Measurements from ENCODE around the gene ARF1.
A peak's percentile ranks its signal among the peaks of the same experiment; 100 is the strongest.

The ARF1 gene

DNA sequence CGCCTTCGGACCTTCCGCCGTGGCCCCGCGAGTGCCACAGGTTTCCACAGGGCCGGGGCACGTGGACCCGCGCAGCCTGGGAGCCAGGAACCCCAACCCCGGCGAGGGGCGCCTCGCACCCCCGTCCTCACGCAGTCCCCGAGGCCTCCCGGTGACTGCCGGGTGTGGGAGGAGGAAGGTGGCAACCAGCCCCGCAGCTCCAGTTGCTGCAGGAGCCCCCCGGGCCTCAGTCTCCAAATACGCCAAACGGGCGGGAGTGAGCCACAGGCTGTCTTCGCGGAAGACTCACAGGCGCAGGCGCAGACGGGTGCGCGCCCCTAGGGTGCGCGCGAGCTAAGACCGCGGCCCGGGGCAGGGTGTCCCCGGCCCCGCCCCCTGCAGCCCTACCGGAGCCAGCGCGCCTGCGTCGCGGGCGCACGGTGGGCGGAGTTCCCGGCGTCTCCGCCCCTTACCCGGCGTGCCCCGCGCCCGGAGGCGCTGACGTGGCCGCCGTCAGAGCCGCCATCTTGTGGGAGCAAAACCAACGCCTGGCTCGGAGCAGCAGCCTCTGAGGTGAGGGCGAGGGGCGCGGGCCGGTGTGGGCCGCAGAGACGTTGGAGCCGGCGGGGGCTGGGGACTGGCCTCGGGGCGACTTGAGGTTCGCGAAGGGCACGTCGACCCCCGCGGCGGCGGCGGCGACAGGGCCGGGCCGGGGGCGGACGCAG is at the start of gene ARF1:
ARF1 (plus strand) TSS at position 495 of the 704 bp plus-strand sequence. CDS start 14,407 bp downstream, outside the sequence.
- peak; percentile 93 for DNase-seq (ENCODE audit: low read depth)

GRCh38 chr1:228033376-228033775 is 49.1 kb upstream of the ARF1 start:
- DNase-seq (ENCODE audit: low read depth), result no peak

GRCh38 chr1:228034954-228035837 is 47.3 kb upstream of the ARF1 start:
- DNase-seq (ENCODE audit: low read depth), result no peak

GRCh38 chr1:228035844-228036243 is 46.7 kb upstream of the ARF1 start:
- DNase-seq (ENCODE audit: low read depth), result no peak

DNA sequence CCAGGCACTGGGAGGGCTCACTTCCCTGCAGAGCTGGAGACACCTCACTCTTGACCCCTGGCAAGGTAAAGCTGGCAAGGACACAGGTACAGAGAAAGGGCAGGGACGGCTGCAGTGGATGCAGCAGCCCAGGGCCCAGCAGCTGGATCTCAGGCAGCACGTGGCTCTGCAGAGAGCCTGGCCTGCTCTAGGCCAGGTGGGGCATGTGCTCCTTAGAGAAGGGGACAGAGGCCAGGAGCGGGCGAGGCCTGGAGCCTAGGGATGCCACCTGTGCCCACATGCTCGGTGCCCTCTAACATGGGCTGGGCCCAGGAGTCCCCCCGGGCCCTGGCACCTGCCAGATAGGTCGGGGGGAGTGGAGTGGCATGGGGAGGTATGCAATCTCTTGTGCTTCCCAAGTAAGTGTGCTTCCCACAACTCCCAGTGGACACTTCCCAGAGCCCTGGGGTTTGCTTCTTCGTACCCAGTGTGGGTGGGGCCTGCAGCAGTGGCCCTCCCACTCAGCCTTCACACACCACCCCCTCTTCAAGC is 45.7 kb upstream of the ARF1 start:
- no peak for DNase-seq (ENCODE audit: low read depth)

- DNase-seq (ENCODE audit: low read depth), result no peak
These were observed 44.8 kb upstream of the ARF1 start for GRCh38 chr1:228037401-228038386.

DNA sequence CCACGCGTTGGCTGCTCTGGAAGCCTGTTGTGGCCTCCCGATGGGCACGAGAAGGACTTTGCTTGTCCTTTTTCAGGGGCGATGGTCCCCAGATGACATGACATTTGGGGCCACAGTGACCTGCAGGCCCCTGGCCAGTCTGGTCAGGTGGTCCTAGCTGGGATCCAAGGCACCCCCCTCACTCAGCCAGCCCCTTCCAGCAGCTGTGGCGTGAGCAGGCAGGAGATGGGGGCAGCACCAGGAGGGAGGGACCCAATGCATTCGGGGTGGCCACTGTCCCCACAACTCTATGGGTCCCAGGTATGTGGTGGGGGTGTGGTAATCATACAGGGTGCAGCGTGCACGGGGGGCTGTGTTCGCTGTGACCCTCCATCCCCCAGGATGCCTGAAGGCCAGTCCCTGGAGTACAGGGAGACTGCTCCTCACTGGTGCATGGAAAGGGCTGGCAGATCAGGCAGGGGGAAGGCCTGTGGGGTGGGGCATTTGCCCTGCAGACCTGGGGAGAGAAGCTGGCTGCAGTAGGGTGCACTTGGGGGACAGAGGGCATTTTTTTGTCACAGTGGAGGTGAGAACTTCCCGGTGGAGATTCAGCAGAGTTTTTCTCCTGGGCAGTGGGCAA is 44.0 kb upstream of the ARF1 start:
- no peak for DNase-seq (ENCODE audit: low read depth)

DNA sequence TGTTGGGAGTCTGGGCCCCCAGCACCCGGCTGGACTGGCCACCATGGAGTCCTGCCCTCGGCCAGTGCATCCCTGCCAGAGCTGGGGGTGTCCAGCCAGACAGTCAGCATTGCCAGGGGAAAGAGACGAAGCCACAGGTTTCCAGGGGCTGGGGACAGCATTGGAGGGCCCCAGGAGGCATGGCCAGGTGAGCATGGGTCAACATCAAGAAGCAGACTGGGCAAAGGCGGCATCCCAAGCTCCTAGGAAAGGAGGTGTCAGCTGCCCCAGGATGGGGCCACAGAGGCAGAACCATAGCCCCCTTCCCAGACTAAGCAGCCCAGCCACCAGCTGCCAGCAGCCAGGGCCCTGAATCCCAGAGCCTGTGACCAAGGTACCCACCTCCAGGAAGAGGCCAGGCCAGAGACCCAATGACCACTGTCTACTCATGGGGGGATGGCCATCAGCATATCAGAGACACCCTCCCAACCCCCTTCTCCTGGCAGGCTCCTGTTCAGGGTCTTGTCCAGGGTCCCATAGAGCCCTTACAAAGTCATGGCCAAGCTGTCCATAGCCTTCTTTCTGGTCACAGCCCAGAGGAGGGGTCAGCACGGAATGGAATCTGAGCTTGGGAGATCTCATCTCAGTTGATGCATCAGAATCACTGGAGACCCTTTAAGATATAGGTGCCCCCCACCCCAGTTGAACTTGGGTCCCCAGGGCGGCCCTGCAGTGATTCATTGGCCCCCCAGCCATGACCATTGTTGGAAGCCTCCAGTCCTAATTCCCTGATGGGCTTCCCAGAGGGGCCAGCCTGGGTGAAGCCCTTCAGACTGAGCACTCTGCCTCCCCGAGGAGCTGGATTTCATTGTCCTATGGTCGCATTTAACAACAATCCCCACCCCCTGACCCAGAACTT is 43.3 kb upstream of the ARF1 start:
- no peak for DNase-seq (ENCODE audit: low read depth)

DNA sequence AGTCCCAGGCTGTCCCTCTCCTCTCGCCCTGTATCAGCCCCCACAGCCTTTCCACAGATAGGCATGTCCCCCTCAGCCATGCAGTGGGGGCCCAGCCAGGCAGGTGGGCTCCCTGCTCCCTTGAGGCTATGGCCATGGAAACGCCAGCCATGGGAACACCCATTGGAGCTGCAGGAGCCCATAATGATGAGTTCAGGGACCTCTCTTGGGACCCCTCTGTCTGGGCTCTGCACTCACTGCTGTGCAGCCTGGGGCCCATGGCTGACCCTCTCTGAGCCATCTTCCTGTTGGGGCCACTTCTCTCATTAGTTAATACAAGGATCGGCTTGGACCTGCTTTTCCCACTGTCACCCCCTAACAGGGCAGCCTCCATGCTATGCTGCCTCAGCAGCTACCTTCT is 42.5 kb upstream of the ARF1 start:
- DNase-seq (ENCODE audit: low read depth), result no peak

DNA sequence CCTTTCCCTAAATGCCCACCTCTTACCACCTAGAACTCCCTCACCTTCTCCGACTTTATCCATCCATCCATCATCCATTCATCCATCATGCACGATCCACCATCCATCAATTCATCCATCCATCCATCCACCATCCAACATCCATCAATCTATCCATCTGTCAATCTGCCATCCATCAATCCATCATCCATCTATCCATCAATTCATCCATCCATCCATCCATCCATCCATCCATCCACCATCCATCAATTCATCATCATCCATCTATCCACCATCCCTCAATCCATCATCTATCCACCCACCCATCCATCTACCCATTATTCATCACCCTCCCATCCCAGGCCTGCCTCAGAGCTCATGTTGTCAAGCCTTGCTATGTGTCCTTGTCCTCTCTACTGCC is 41.2 kb upstream of the ARF1 start:
- DNase-seq (ENCODE audit: low read depth), result no peak

DNA sequence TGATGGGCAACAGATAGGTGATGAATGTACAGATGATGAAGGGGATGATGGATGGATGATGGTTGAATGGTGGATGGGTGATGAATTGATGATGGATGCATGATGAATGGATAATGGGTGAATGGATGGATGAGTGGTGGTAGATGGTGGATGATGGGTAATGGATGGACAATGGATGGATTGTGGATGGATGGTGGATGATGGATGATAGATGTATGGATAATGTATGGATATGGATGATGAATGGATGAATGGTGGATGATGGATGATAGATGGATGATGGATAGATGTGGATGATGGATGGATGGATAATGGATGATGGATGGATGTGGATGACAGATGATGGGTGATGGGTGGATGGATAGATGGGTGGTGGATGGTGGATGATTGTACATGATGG is 40.0 kb upstream of the ARF1 start:
- no peak for DNase-seq (ENCODE audit: low read depth)

- no peak for DNase-seq (ENCODE audit: low read depth)
These were observed 39.1 kb upstream of the ARF1 start for GRCh38 chr1:228043281-228043848.

- no peak for DNase-seq (ENCODE audit: low read depth)
These were observed 37.5 kb upstream of the ARF1 start for GRCh38 chr1:228044961-228045360.

DNA sequence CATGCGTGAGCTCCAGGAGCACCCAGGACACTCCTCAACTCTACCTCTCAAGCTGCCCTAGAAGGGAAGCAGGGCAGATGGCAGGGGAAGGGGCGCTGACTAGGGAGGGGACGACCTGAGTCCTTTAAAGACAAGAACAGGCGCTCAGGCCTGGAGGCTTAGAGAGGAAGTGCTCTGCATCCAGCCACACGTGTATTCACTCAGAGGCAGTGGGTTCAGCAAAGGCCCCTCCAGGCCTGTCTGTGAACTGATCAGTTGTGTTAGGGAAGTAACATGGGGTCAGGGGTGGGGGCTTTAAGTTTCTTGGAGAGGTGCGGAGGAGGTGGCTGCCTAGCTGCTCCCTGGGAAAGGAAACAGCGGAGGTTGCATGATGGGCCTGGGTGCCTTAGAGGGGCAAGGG is 37.1 kb upstream of the ARF1 start:
- no peak for DNase-seq (ENCODE audit: low read depth)

DNA sequence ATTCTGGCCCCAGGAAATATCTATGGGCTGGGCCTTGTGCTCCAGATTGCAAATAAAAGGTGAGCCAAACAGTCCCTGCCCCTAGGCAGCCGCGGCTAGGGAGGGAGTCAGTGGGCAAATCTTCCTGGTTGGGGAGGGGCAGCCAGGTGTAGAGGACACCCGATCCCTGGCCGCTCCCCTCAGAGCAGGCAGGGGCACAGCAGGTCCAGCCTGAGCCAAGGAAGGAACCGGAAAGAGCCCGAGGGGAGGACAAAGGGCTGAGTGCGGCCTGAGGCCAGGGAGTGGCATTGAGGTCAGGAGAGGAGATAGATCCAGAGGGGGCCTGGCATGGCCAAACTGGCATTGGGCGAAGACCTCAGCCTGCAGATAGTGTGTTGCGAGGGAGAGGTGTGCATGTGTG is 36.6 kb upstream of the ARF1 start:
- DNase-seq (ENCODE audit: low read depth), result no peak

DNA sequence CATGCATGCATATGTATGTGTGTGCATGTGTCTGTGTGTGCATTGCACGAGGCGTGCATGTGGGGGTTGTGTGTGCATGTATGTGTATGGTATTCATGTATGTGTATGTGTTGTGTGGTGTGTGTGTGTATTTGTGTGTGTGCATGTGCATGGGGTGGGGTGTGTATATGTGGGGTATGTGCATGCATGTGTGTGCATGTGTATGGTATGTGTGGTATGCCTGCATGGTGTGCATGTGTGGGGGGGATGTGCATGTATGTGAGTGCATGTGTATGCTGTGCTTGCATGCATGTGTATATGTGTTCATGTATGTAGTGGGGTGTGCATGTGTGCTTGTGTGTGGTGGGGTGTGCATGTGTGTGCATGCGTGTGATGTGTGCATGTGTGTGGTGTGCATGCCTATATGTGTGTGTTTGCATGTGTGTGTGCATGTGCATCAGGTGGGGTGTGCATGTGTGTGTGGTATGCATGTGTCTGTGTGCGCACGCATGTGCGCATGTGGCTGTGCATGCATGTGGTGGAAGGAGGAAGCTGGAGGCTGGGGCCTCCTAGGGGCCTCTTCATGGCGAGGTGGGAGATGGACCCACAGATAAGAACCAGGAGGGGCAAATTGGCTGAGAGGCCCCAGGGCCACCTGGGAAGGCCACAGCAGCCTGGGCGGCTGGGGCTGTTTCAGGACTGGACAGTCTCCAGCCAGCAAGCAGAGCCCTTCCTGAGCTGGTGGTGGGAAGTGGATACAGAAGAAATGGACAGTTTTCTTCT is 35.9 kb upstream of the ARF1 start:
- no peak for DNase-seq (ENCODE audit: low read depth)

- DNase-seq (ENCODE audit: low read depth), result no peak
These were observed 35.4 kb upstream of the ARF1 start for GRCh38 chr1:228047183-228047466.

DNA sequence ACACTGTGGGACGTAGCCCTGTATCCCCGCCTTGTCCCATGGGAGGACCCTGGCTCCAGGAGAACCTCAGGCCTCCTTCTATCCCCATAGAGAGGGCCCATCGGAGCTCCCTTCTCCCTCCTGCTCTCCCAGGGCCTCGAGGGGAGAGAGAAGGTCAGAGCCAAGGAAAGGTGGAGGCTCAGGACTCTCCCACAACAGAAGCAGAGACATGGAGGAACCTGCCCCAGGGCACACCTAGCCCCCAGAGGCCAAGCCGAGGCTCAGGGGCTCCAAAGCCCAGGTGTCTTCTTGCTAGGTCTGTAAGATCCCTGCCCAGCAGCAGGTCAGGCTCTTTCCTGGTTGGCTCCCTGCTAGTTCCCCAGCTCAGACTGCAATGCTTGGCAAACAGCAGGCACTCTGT is 34.4 kb upstream of the ARF1 start:
- DNase-seq (ENCODE audit: low read depth), result no peak

DNA sequence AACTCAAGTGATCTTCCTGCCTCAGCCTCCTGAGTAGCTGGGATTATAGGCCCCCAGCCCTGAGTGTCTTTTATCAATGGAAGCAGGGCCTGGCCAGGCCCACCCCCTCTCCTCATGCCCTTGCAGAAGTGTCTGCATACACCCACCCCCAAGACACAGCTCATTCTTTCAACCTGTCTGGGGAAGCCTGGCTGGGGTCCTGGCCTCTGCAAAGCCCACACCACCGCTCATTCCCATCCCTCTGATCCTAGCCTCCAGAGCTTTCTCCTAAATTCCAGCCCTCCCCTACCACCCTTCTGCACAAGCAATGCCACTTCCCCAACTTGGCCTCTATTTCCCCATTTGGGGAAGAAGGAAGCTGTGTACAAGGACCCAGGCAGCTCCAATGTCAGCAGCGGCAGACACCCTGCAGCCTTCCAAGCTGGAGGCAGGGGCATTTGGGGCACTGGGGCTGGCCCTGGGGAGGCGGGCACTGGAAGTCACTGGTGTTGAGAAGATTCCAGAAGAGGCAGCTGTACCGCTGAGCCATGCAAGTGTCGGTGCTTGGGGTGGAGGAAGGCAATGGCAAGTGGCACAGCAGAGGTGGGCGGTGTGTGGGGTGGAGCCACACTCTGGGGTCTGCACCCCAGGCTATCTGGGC is 33.7 kb upstream of the ARF1 start:
- DNase-seq (ENCODE audit: low read depth), result no peak
